HG02981 (cell line): ENCODE data around the gene BLVRB.
"Not testable (repeated sequence)": the region's sequence is repeated elsewhere in the genome, so short reads cannot be mapped to it uniquely, and the experiment has no call there.

Experiments used
- ATAC-seq: cut with Tn5 transposase; IDR thresholded peaks from one replicate; pipeline ENCODE4 v1.9.1; 2021; ENCODE audit warnings: mild to moderate bottlenecking, moderate library complexity; ENCODE audit not compliant: unreplicated experiment

Gene BLVRB

DNA sequence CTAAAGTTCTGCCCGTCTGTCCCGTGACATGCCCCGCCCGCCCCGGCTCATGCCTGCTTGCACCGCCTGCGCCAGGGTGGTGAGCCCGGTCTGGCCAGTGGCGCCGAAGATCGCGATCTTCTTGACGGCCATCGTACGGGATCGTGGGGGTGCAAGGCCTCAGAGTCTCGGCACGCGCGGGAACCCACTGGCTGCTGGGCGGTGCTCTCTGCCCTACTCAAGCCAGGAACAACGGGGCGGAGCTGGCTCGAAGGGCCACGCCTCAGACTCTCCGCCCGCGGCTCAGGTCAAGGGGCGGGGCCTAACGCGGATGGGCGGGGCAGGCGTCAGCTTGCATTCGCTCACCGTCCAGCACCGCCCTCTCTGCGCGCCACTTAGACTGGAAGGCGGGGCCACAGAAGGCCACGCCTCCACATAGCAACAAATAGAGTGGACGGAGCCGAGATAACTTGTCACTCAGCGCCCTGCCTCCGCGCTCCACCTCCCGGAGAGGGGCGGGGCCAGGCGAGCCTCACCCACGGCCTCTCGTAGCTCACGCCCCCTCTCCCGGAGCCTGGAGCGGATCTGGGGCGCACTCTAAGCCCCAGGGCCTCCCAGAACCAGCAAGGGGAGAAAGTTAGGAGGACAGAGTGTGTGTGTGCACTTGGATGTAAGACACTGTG is at the start of gene BLVRB:
TSS of gene BLVRB (minus strand) at position 189 of the 662 bp plus-strand sequence. CDS start at position 132, 57 bp downstream.
- peak; percentile 82 for ATAC-seq

DNA sequence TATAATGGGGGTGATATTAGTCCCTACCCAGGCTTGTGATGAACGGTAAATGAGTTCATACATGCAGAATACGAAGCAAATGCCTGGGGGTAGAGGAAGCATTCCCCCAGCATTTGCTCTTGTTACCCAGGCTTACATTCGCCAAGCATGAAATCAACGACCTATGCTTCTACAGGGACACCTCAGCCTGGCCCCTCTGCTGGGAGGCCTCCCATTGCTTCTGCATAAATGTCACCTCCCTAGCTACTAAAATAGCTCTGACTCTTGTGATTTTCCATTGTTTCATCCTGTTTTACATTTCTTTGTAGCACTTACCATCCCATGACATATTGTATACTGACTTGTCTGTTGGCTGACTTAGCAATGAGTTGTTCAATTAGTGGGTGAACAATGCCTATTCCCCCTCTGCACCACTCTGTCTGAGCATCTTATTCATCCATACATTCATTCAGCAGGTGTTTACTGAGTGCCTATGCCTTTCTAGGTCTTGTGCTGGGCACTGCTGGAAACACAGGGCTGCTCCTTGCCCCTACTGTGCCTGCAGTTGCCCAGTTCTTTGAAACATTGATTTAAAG is 48.3 kb upstream of the BLVRB start:
- no peak for ATAC-seq

DNA sequence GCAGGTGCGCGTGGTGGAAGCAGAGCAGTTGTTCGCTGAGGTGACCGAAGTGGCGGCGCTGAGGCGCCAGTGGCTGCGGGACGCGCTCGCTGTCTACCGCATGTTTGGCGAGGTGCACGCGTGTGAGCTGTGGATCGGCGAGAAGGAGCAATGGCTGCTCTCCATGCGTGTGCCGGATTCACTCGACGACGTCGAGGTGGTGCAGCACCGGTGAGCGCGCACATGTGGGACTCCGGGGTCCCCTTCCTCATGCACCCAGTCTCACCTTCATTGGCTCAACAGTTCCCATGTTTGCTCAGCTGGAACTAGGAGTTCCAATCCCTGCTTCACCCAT is 47.8 kb upstream of the BLVRB start:
- no peak for ATAC-seq

DNA sequence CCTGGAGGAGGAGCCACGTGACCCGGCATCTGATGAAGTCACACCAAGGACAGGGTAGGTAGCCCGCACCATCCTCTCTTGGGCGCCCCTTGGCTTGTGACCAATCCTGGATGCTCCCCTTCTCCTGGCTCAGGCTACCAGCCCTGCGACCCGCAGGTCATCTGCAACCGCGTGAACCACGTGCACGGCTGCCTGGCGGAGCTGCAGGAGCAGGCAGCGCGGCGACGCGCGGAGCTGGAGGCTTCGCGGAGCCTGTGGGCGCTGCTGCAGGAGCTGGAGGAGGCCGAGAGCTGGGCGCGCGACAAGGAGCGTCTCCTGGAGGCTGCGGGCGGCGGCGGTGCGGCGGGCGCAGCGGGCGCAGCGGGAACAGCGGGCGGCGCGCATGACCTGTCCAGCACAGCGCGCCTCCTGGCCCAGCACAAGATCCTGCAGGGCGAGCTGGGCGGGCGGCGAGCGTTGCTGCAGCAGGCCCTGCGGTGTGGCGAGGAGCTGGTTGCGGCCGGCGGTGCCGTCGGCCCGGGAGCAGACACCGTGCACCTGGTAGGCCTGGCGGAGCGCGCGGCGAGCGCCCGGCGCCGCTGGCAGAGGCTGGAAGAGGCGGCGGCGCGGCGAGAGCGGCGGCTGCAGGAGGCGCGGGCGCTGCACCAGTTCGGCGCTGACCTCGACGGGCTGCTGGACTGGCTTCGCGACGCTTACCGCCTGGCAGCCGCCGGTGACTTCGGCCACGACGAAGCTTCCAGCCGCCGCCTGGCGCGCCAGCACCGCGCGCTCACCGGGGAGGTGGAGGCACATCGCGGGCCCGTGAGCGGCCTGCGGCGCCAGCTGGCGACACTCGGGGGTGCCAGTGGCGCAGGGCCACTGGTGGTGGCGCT is 47.2 kb upstream of the BLVRB start:
- ATAC-seq = no peak

DNA sequence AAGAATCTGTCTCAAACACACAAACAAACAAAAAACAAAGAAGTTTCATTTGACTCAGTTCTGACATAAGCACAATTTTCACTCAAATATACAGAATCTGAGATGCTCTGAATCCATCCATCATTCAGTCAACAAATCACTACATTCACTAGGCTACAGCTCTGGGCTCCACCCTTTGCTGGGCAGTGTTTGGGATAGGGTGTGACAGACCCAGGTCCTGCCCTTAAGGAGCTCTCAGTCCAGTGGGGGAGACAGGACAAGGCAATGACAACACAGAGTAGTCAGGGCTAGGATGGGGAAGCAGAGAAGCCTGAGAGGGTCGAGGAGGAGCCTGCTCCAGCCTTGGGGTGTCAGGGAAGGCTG is 46.5 kb upstream of the BLVRB start:
- no peak for ATAC-seq

DNA sequence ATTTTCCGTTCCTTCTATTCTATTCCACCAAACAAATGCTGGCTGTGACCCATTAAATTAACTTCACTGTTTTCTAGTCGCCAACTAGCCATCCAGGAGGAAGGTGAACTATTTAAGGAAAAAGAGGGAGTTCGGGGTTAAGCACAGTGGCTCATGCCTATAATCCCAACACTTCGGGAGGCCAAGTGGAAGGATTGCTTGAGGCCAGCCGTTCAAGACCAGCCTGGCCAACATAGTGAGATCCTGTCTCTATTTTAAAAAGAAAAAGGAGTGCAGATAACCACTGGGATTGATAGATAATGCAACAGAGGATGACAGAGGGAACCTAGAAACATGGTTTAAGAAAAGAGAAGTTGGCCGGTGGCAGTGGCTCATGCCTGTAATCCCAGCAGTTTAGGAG is 45.9 kb upstream of the BLVRB start:
- ATAC-seq = no peak

DNA sequence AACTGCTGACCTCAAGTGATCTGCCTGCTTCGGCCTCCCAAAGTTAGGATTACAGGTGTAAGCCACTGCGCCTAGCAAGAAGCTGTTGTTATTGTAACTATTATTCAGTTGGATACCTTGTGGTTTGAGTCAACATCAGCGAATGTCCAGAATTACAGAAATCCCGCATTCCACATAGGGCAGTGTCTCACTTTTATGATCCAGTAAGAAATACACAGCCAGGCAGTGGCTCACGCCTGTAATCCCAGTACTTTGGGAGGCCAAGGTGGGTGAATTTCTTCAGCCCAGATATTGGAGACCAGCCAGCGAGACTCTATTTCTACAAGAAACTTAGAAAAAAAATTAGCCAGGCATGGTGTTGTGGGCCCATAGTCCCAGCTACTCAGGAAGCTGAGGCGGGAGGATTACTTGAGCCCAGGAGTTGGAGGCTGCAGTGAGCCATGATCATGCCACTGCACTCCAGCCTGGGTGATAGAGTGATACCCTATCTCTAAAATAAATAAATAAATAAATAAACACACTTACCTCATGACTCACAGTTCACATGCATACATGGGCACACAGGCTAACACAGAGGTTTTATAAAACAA is 45.1 kb upstream of the BLVRB start:
- ATAC-seq = no peak

DNA sequence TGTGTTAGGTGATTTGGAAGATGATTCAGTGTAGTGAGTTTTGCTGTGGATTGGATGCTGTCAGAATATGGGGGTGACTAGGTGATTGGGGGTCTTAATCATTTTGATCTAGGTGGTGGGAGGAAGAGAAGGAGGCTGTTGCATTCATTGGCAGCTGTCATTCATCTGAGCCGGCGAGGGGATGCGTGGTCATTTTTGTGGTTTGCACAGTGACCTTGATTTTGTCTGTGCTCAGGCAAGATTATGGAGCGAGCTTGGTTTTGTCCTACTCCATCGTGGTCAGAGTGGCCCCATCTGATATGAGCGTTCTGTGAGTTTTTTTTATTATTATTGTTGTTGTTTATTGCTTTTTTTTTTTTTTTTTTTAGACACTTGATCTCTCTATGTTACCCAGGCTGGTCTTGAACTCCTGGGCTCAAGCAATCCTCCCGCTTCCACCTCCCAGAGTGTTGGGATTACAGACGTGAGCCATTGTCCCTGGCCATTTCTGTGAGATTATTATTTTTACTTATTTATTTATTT is 43.3 kb upstream of the BLVRB start:
- ATAC-seq = no peak

DNA sequence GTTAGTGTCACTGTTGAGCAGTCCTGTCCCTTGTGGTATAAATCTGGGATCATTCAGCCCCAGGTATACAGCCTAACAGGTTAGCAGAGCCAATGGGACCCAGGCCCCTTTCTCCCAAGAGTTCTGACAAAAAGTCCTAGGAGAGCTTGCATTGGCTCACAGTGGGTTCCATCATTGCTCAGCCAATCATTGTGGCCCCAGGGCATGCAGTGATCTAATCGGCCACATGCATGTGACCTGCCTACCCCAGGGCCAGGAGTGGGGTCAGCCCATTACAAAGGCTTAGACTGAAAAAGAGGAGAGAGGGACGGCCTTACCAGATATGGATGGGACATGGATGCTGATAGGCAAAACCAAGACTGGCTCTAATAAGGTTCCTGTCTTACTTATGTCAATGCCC is 42.3 kb upstream of the BLVRB start:
- ATAC-seq = no peak

DNA sequence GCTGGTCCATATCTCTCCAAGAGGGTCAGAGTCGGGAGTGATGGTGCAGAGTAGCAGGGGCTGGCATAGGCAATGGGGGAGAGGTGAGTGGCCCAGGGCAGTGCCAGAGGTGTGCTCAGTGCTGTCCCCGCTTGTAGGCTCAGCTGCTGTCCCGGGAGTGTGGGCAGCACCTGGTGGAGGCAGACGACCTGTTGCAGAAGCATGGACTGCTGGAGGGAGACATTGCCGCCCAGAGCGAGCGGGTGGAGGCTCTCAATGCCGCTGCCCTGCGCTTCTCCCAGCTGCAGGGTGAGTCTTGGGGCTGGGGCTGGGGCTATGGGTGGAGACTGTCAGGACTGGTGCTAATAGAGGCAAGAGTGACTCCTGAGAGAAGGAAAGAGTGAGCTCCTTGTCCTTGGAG is 40.6 kb upstream of the BLVRB start:
- no peak for ATAC-seq

DNA sequence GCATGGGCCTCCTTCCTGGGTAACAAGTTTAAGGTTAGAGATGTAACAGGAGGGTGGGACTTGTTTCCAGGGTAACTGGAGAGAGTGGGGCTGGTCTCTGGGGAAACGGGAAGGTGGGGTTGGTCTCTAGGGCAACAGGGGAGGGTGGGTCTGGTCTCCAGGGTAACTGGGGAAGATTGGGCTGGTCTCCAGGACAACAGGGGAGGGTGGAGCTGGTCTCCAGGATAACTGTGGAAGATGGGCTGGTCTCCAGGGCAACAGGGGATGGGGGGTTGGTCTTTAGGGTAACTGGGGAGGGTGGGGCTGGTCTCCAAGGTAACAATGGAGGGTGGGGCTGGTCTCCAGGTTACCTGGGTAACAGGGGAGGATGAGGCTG is 37.8 kb upstream of the BLVRB start:
- no peak for ATAC-seq

DNA sequence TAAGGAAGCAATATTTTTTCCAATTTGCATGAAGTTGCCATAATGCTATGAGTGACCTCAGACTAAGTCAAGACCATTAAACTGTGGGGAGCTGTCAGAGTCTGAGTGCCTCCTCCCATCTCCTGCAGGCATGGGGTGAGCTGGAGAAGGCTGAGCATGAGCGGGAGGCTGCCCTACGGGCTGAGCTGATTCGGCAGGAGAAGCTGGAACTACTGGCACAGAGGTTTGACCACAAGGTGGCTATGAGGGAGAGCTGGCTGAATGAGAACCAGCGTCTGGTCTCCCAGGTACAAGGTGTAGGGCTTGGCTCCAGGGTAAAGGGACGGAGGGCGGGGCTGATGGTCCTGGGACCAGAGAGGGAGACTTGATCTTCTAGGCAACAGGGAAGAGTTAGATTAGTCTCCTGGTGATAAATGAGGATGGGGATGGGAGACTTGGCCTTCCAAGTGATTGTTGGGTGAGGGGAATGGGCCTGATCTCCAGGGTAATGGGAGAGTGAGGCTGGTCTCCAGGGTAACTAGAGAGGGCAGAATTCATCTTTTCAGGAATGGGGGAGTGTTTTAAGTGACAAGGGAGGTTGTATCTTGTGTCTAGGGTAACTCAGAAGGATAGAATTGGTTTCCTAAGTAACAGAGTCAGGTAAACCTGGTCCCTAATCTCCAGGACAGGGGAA is 37.2 kb upstream of the BLVRB start:
- ATAC-seq = no peak

DNA sequence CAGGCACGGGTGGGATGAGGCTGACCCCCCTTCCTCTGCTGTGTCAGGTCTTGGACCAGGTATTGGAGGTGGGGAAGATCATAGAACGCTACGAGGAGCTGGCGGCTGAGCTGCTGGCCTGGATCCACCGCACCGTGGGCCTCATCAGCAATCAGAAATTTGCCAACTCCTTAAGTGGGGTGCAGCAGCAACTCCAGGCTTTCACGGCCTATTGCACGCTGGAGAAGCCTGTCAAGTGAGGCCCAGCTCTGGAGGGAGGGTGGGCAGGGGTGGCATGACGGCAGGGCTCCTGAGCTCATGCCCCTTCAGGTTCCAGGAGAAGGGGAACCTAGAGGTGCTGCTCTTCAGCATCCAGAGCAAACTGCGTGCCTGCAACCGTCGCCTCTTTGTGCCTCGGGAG is 36.5 kb upstream of the BLVRB start:
- no peak for ATAC-seq

DNA sequence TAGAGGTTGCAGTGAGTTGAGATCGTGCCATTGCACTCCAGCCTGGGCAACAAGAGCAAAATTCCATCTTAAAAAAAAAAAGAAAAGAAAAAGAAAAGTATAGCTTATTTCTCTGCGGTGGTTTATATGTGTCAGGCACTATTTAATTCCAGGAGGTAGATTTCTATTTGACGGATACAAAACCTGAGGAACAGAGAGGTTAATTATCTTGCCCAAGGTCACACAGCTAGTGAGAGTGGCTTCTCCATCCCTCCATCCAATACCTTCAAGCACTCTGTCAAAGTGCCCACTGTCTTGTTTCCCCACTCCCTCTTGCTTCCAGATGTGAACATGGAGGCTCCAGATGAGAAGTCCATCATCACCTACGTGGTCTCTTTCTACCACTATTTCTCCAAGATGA is 36.1 kb upstream of the BLVRB start:
- no peak for ATAC-seq

DNA sequence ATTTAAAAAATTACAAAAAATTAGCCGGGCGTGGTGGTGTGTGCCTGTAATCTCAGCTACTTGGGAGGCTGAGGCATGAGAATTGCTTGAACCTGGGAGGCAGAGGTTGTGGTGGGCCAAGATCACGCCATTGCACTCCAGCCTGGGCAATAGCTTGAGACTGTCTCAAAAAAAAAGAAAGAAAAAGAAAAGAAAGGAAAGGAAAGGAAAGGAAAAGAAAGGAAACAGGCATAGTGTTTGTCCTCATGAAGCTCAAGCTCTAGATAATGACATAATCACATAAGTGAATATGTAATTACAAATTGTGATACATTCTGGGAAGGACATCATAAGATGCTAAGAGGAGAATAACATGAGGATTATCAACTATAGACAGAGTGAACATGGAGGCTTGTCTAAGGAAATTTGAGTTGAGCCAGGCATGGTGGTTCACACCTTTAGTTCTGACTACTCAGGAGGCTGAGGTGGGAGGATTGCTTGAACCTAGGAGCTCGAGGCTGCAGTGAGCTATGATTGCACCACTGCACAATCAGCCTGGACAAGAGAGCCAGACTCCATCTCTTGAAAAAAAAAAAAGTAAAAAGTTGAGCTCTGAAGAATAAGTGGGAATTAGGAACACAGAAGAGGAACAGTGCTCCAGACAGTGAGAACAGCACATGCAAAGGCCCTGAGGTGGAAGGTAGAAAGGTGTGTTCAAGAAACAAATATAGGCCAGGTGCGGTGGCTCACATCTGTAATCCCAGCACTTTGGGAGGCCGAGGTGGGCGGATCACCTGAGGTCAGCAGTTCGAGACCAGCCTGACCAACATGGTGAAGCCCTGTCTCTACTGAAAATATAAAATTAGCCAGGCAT is 35.4 kb upstream of the BLVRB start:
- ATAC-seq = not testable (repeated sequence)

DNA sequence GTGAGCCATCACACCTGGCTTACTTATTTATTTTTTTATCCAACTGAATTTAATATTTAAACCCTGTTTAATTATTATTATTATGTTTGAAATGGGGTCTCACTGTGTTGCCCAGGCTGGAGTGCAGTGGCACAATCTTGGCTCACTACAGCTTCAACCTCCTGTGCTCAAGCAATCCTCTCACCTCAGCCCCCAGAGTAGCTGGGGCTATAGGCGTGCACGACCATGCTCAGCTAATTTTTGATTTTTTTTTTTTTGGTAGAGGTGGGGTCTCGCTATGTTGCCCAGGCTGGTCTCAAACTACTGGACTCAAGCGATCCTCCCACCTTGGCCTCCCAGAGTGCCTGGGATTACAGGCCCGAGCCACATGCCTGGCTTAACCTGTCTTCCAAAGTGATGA is 33.8 kb upstream of the BLVRB start:
- no peak for ATAC-seq

DNA sequence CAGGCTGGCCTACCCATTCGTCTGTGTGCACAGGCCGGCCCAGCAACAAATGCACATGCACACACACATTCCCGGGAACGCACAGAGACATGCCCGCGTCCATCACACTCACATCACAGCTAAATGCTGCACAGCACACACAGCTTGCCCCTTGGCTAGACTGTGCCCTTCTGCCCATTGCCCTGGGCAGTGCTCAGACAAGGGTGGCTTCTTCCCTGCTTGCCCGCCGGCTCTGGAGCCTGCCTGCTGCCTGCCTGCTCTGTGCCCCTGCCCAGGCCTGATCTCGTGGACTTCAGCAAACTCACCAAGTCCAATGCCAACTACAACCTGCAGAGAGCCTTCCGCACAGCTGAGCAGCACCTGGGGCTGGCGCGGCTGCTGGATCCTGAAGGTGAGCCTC is 31.7 kb upstream of the BLVRB start:
- no peak for ATAC-seq

DNA sequence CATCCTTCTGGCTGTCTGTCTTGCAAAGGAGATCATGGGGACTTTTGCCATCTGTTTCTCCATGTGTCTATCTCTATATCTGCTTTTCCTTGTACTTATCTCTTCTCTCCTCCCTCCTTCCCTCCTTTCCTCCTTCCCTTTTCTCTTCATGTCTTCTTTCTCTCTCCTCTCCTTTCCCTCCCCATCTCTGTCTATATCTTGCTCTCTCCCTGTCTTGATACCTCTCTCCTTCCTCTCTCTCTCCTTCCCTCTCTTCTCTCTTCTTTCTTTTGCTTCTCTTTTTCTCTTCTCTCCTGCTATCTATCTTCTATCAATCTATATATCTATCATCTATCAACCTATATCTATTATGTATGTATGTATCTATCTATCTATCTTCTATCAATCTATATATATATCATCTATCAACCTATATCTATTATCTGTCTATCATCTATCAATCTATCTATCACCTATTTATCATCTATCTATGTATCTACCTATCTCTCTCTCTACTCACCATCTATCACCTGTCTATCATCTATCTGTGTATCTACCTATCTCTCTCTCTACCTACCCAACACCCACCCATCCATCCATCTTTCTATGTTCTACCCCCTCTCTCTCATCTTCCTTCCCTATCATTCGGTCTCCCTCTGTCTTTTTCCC is 28.8 kb upstream of the BLVRB start:
- no peak for ATAC-seq

DNA sequence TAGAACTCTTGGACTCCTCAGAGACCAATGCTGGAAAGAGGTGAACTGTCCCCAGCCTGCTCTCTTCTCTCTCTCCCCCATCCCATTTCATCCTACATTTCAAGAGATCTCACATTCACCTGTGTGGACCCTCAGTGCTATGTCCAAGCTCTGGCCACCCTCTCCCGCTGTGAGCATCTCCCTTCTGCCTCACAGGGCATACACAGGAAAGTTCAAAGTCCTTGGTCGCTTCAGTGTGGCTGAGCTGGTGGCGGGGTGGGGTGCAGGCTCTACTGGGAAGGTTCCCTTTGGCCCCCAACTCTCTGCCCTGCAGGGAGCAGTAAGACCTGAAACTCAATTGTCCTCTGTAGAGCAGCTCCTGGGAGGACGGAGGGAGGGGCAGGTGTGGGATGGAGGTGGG is 28.2 kb upstream of the BLVRB start:
- no peak for ATAC-seq

DNA sequence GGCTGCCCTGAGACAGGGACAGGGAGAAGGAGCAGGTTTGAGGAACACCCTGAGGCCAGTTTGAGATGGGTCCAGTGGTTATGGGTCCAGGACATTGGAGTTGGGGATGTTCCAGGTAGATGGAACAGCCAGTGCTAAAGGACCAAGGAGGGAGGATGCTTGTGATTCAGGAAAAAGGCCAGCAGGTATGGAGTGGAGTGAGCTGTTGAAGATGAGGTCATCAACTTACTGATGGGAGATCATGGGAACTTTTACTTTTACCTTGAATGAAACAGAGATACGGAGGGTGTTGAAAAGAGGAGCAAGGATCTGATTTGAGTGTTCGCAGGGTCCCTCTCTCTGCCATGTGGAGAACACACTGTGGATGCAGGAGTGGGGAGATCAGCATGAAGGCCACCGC is 26.7 kb upstream of the BLVRB start:
- no peak for ATAC-seq
